MCF 10A (cell line): Measurements from ENCODE around the gene TECPR1. TPM values are rescaled to one million over a fixed set of nuclear protein-coding genes. Genes with fewer than 3 reads are reported as not detected.
A peak's percentile ranks its signal among the peaks of the same experiment; 100 is the strongest.

Experiments
- BruUV-seq: library from RNA; stranded (reverse); fragments of 400-500 nt; replicated peaks from 2 replicates; lab custom pipeline; 2021; lab: Mats Ljungman, UMichigan
- CTCF ChIA-PET: fragments of 300-600 bp; sonication (Branson Sonifier 250); formaldehyde crosslinking; extraction: SDS; loops from one replicate; lab custom pipeline; 2021; ENCODE audit warnings: antibody characterized with exemption, inconsistent platforms; lab: Yijun Ruan, JAX
- POLR2A ChIA-PET: fragments of 300-600, 350-650 bp; sonication (Branson Sonifier 250); formaldehyde crosslinking; extraction: SDS; loops from one replicate; lab custom pipeline; 2020; ENCODE audit warnings: antibody characterized with exemption, inconsistent platforms; lab: Yijun Ruan, JAX
- DNase-seq: peaks from one replicate; pipeline ENCODE4 v3.0.0-alpha.2; 2018; ENCODE audit not compliant: unreplicated experiment
- H3K27ac Mint-ChIP-seq: one replicate; pipeline ENCODE4 v1.8.0; 2022; ENCODE audit warnings: mild to moderate bottlenecking, low read depth, mixed read lengths; ENCODE audit not compliant: unreplicated experiment
- H3K27me3 Mint-ChIP-seq: one replicate; pipeline ENCODE4 v1.8.0; 2022; ENCODE audit warnings: mixed read lengths; ENCODE audit not compliant: insufficient read depth, unreplicated experiment
- H3K36me3 Mint-ChIP-seq: one replicate; pipeline ENCODE4 v1.8.0; 2022; ENCODE audit warnings: mild to moderate bottlenecking, moderate library complexity, mixed read lengths; ENCODE audit not compliant: insufficient read depth, unreplicated experiment
- H3K4me1 Mint-ChIP-seq: one replicate; pipeline ENCODE4 v1.8.0; 2022; ENCODE audit warnings: mixed read lengths; ENCODE audit not compliant: insufficient read depth, unreplicated experiment
- H3K4me3 Mint-ChIP-seq: one replicate; pipeline ENCODE4 v1.8.0; 2022; ENCODE audit warnings: mild to moderate bottlenecking, moderate library complexity, mixed read lengths; ENCODE audit not compliant: unreplicated experiment
- H3K9me3 Mint-ChIP-seq: one replicate; pipeline ENCODE4 v1.8.0; 2022; ENCODE audit warnings: mixed read lengths; ENCODE audit not compliant: unreplicated experiment
- CTCF ChIP-seq: fragments of 200-600 bp; IDR thresholded peaks from one replicate; pipeline ENCODE4 v1.8.0; 2022; ENCODE audit warnings: antibody characterized with exemption, mild to moderate bottlenecking; ENCODE audit not compliant: unreplicated experiment
- intact Hi-C: fragments of 100-400 bp; cut with micrococcal nuclease; formaldehyde crosslinking; loops from 2 replicates; pipeline ENCODE4 v1.14.1; 2022
- total RNA-seq: library from RNA; stranded (reverse); gene quantifications from 2 replicates; pipeline ENCODE4 v1.2.3, GENCODE V29; 2022

Gene TECPR1
- total RNA-seq, 1 experiment from 2014 or later = 15.4 TPM

- no peak within 1 kb of the TSS for H3K27ac Mint-ChIP-seq
- H3K9me3 Mint-ChIP-seq = no peaks in the 10 kb centered on the region
- no peak for TF ChIP-seq CTCF
- peaks cover 11% of the 10 kb centered on the region for H3K36me3 Mint-ChIP-seq
- no peaks in the 10 kb centered on the region for H3K4me1 Mint-ChIP-seq
- intact Hi-C loops = no loop called here
- ChIA-PET CTCF (no interaction called here), POLR2A (no interaction called here)
- BruUV-seq = no TSS peak
- no peaks in the 10 kb centered on the region for H3K27me3 Mint-ChIP-seq
- DNase-seq = no peak
- peak within 1 kb of the TSS; percentile 41 for H3K4me3 Mint-ChIP-seq
Observed at GRCh38 chr7:98211221-98211675, 40.8 kb downstream of the TECPR1 start, which contains the start of gene BHLHA15. TSS of gene BHLHA15 (plus strand) at chr7:98211439. CDS start at chr7:98212310, 871 bp downstream.

GRCh38 chr7:98210513-98211220, 41.4 kb downstream of the TECPR1 start:
- Mint-ChIP-seq H3K9me3 (no peaks in the 10 kb centered on the region), H3K4me3 (no peak overlapping the region), H3K4me1 (no peaks in the 10 kb centered on the region), H3K27me3 (no peaks in the 10 kb centered on the region), H3K27ac (no peak overlapping the region), H3K36me3 (peaks cover 17% of the 10 kb centered on the region)
- no TSS peak for BruUV-seq
- intact Hi-C loops = no loop called here
- TF ChIP-seq CTCF = no peak
- no peak for DNase-seq
- ChIA-PET POLR2A (no interaction called here), CTCF (no interaction called here)

- Mint-ChIP-seq H3K27ac (no peak overlapping the region), H3K36me3 (peaks cover 30% of the 10 kb centered on the region), H3K4me3 (peak overlapping the region; percentile 31), H3K9me3 (no peaks in the 10 kb centered on the region), H3K27me3 (no peaks in the 10 kb centered on the region), H3K4me1 (no peaks in the 10 kb centered on the region)
- POLR2A ChIA-PET = no interaction called here
- TF ChIP-seq CTCF = no peak
- DNase-seq = no peak
- CTCF ChIA-PET = no interaction called here
- BruUV-seq = no TSS peak
- intact Hi-C loops = no loop called here
Observed at GRCh38 chr7:98209166-98209920, 42.7 kb downstream of the TECPR1 start.
